ENCODE data around the gene CAPN2. TPM values are rescaled to one million over a fixed set of nuclear protein-coding genes. Genes with fewer than 3 reads are reported as not detected.

Gene CAPN2
- total and polyA plus RNA-seq, 2 experiments from 2014 or later, result 8.4 to 17.8 TPM

- peaks cover 3% of the 10 kb centered on the region; the same call in 1 of the 3 replicates for H3K4me1 Mint-ChIP-seq
- no peaks in the 10 kb centered on the region for H3K4me1 ChIP-seq (ENCODE audit: insufficient read depth)
Observed at GRCh38 chr1:223763881-223764280, 51.5 kb downstream of the CAPN2 start.

More at GRCh38 chr1:223763881-223764280, 51.5 kb downstream of the CAPN2 start:
- Histone ChIP-seq H3K4me3 (no peak overlapping the region), H3K79me2 (replicated peaks; ENCODE audit: insufficient read depth) (no peaks in the 10 kb centered on the region), H3F3A (replicated peaks; ENCODE audit: low read depth) (no peaks in the 10 kb centered on the region), H3K27ac (ENCODE audit: low read depth) (no peak overlapping the region), H4K20me1 (replicated peaks; ENCODE audit: insufficient read depth) (no peaks in the 10 kb centered on the region), H2AFZ (no peak overlapping the region), H3K4me2 (no peak overlapping the region), H3K27me3 (ENCODE audit: insufficient read depth) (no peaks in the 10 kb centered on the region), H3K36me3 (ENCODE audit: insufficient read depth) (no peaks in the 10 kb centered on the region), H3K9me2 (ENCODE audit: insufficient read depth) (no peaks in the 10 kb centered on the region; the same call in 1 of the 2 replicates)
- H3K27me3 Mint-ChIP-seq (ENCODE audit: insufficient read depth, low read depth, poor library complexity), result peaks cover 10% of the 10 kb centered on the region
- H3K27ac Mint-ChIP-seq, result no peak overlapping the region
- TF ChIP-seq CREB1 (CRISPR knock-in tag; IDR thresholded peaks at IDR 0.05; ENCODE audit: low read depth) (no peak), ETS1 (IDR thresholded peaks at IDR 0.05) (no peak), ZNF331 (CRISPR knock-in tag; IDR thresholded peaks at IDR 0.05; ENCODE audit: low read depth) (no peak), ZNF462 (CRISPR knock-in tag; IDR thresholded peaks at IDR 0.05) (no peak), JUNB (IDR thresholded peaks at IDR 0.05; ENCODE audit: unreplicated experiment) (no peak), CTCF (conservative IDR thresholded peaks at IDR 0.05; ENCODE audit: low read depth in 2 of 2) (no peak), REST (IDR thresholded peaks at IDR 0.05; ENCODE audit: unreplicated experiment) (no peak), EZH2phosphoT487 (IDR thresholded peaks at IDR 0.05; ENCODE audit: unreplicated experiment) (no peak), NANOG (IDR thresholded peaks at IDR 0.05; ENCODE audit: borderline replicate concordance) (no peak), POLR2AphosphoS5 (IDR thresholded peaks at IDR 0.05; ENCODE audit: low read depth) (no peak)
- H3K9me3 Mint-ChIP-seq, result peaks cover 2% of the 10 kb centered on the region
- no peak for DNase-seq (ENCODE audit: low spot score)
- no peak for ATAC-seq
- no peak overlapping the region for H3K4me3 Mint-ChIP-seq
- H3K36me3 Mint-ChIP-seq (ENCODE audit: low read depth), result peaks cover 3% of the 10 kb centered on the region
